ENCODE results near the gene ADGRG1. TPM values are rescaled to one million over a fixed set of nuclear protein-coding genes. Genes with fewer than 3 reads are reported as not detected.

ADGRG1 gene
- total RNA-seq, 2 donors from 2014 or later, result 0.64 TPM

Other genes with a start within 250 kb of the ADGRG1 start
- not detected for gene CCL17, start 223.9 kb upstream of the ADGRG1 start, total RNA-seq
- gene CIAPIN1, start 181.2 kb upstream of the ADGRG1 start, total RNA-seq, result 10 to 100 TPM; 77.5 to 87.1 TPM
- gene COQ9, start 181.2 kb upstream of the ADGRG1 start, total RNA-seq, result 10 to 100 TPM; 34.5 to 38.2 TPM
- gene POLR2C, start 166.0 kb upstream of the ADGRG1 start, total RNA-seq, result 10 to 100 TPM; 72.0 to 88.3 TPM
- gene DOK4, start 142.1 kb upstream of the ADGRG1 start, total RNA-seq, result 10 to 100 TPM; 17.9 to 22.1 TPM
- 1 to 10 TPM; 6.7 to 9.8 TPM for gene CCDC102A, start 92.1 kb upstream of the ADGRG1 start, total RNA-seq
- 1 to 10 TPM; 3.6 to 4.8 TPM for gene ADGRG5, start 86.0 kb upstream of the ADGRG1 start, total RNA-seq
- gene ADGRG3, start 39.7 kb downstream of the ADGRG1 start, total RNA-seq, result not detected
- 1 to 10 TPM; 1.6 to 1.8 TPM for gene DRC7, start 66.2 kb downstream of the ADGRG1 start, total RNA-seq
- 10 to 100 TPM; 26.1 to 32.4 TPM for gene KATNB1, start 107.1 kb downstream of the ADGRG1 start, total RNA-seq
- gene KIFC3, start 173.9 kb downstream of the ADGRG1 start, total RNA-seq, result 10 to 100 TPM; 39.2 to 39.3 TPM

Data from endodermal cell (in vitro differentiated cells).